B cell (primary cell): ENCODE results near the gene CHCHD3.

ENCODE experiments used
- EZH2 ChIP-seq: IDR thresholded peaks from 2 replicates; pipeline ENCODE4 v1.6.1; 2012; ENCODE audit warnings: borderline replicate concordance, low read depth, mild to moderate bottlenecking, moderate library complexity, low read length; ENCODE audit not compliant: insufficient read depth, poor library complexity, severe bottlenecking
- TF ChIP-seq, protein P1 (sequence below): fragments of 200-600 bp; IDR thresholded peaks from one replicate; pipeline ENCODE4 v1.8.0; 2022; ENCODE audit warnings: antibody characterized with exemption, mild to moderate bottlenecking

DNA sequence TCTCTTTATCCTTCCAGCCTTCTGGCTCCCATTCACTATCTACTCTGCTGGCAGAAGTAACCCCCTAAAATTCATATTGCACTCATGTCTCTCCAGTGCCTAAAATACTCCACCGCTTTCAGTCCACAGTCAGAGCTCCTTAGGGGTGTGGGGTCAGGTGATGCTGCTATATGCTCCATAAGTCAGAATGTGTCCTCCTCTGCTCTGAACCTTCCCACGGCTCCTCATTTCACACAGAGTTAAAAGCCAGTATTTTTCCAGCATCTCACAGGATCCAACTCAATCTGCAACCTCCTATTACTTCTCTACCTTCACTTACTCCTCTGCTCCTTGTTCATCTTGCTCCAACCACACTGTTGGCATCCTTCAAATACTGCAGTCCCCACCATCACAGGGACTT lies 31.1 kb upstream of the CHCHD3 start:
- TF ChIP-seq, protein P1, sequence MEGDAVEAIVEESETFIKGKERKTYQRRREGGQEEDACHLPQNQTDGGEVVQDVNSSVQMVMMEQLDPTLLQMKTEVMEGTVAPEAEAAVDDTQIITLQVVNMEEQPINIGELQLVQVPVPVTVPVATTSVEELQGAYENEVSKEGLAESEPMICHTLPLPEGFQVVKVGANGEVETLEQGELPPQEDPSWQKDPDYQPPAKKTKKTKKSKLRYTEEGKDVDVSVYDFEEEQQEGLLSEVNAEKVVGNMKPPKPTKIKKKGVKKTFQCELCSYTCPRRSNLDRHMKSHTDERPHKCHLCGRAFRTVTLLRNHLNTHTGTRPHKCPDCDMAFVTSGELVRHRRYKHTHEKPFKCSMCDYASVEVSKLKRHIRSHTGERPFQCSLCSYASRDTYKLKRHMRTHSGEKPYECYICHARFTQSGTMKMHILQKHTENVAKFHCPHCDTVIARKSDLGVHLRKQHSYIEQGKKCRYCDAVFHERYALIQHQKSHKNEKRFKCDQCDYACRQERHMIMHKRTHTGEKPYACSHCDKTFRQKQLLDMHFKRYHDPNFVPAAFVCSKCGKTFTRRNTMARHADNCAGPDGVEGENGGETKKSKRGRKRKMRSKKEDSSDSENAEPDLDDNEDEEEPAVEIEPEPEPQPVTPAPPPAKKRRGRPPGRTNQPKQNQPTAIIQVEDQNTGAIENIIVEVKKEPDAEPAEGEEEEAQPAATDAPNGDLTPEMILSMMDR, result no peak
- no peak for TF ChIP-seq EZH2
